B cell (primary cell): ENCODE results near the gene PPP2R2B.

Experiments used
- EZH2 ChIP-seq: IDR thresholded peaks from 2 replicates; pipeline ENCODE4 v1.6.1; 2012; ENCODE audit warnings: borderline replicate concordance, low read depth, mild to moderate bottlenecking, moderate library complexity, low read length; ENCODE audit not compliant: insufficient read depth, poor library complexity, severe bottlenecking
- TF ChIP-seq, protein P1 (sequence below): fragments of 200-600 bp; IDR thresholded peaks from one replicate; pipeline ENCODE4 v1.8.0; 2022; ENCODE audit warnings: antibody characterized with exemption, mild to moderate bottlenecking

DNA sequence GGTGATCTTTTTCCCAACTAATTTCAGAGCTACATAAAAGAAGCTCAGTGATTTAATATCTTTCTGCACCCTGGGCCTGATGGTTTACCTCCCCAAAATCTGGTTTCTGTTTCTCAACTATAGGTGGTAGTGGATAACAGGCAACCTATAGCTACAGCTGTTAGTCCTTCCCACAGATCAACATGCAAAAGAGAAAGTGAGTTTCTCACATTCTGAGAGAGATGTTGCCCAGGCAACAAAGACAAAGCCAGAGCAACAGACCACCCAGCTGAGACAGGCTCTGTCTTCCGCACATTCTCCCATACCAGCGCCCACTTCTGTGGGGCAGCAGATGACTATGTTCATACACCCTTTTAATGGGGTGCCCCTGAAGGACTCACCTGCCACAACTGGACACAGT, 40.7 kb upstream of the PPP2R2B start:
- TF ChIP-seq, protein P1, sequence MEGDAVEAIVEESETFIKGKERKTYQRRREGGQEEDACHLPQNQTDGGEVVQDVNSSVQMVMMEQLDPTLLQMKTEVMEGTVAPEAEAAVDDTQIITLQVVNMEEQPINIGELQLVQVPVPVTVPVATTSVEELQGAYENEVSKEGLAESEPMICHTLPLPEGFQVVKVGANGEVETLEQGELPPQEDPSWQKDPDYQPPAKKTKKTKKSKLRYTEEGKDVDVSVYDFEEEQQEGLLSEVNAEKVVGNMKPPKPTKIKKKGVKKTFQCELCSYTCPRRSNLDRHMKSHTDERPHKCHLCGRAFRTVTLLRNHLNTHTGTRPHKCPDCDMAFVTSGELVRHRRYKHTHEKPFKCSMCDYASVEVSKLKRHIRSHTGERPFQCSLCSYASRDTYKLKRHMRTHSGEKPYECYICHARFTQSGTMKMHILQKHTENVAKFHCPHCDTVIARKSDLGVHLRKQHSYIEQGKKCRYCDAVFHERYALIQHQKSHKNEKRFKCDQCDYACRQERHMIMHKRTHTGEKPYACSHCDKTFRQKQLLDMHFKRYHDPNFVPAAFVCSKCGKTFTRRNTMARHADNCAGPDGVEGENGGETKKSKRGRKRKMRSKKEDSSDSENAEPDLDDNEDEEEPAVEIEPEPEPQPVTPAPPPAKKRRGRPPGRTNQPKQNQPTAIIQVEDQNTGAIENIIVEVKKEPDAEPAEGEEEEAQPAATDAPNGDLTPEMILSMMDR = no peak
- no peak for TF ChIP-seq EZH2
